Karpas-422 (cell line): Measurements from ENCODE around the gene MYCBPAP. TPM values are rescaled to one million over a fixed set of nuclear protein-coding genes. Genes with fewer than 3 reads are reported as not detected.
A peak's percentile ranks its signal among the peaks of the same experiment; 100 is the strongest.

Experiments used
- DNase-seq: peaks from one replicate; pipeline ENCODE4 v3.0.0-alpha.2; 2015
- H2AFZ ChIP-seq: fragments of 200-600 bp; sonication (generic); 2 replicates; pipeline ENCODE4 v1.6.1; 2014; ENCODE audit warnings: antibody characterized with exemption, low read length, mixed read lengths
- H3K27ac ChIP-seq: fragments of 200-600 bp; sonication (generic); 2 replicates; pipeline ENCODE4 v1.5.1; 2014; ENCODE audit warnings: mild to moderate bottlenecking, low read length, moderate library complexity
- H3K27me3 ChIP-seq: fragments of 200-600 bp; sonication (generic); 2 replicates; pipeline ENCODE4 v1.6.1; 2014; ENCODE audit warnings: low read length, mixed read lengths
- H3K36me3 ChIP-seq: fragments of 200-600 bp; sonication (generic); 2 replicates; pipeline ENCODE4 v1.6.1; 2014; ENCODE audit warnings: low read length, mixed read lengths; ENCODE audit not compliant: insufficient read depth
- H3K4me1 ChIP-seq: fragments of 200-600 bp; sonication (generic); 2 replicates; pipeline ENCODE4 v1.6.1; 2014; ENCODE audit warnings: mild to moderate bottlenecking, low read length, mixed read lengths
- H3K4me2 ChIP-seq: fragments of 200-600 bp; sonication (generic); 2 replicates; pipeline ENCODE4 v1.6.1; 2014; ENCODE audit warnings: low read length, low read depth, mild to moderate bottlenecking; ENCODE audit not compliant: poor library complexity, severe bottlenecking
- H3K4me3 ChIP-seq: fragments of 200-600 bp; sonication (generic); 2 replicates; pipeline ENCODE4 v1.5.1; 2014; ENCODE audit warnings: mild to moderate bottlenecking, antibody characterized with exemption, low read length, mixed read lengths
- H3K79me2 ChIP-seq: fragments of 200-600 bp; sonication (generic); 2 replicates; pipeline ENCODE4 v1.6.1; 2014; ENCODE audit warnings: mild to moderate bottlenecking, low read length, mixed read lengths
- H3K9ac ChIP-seq: fragments of 200-600 bp; sonication (generic); 2 replicates; pipeline ENCODE4 v1.6.0; 2014; ENCODE audit warnings: low read length
- H3K9me2 ChIP-seq: fragments of 200-600 bp; sonication (generic), shearing (Covaris generic); replicated peaks from 2 replicates; pipeline ENCODE4 v1.6.0; 2014; ENCODE audit warnings: mild to moderate bottlenecking, low read length, moderate library complexity; ENCODE audit not compliant: insufficient read depth
- H3K9me3 ChIP-seq: fragments of 300-700, 200-600 bp; sonication (generic); 2 replicates; pipeline ENCODE4 v1.6.1; 2014; ENCODE audit warnings: low read length, mixed read lengths
- H4K20me1 ChIP-seq: fragments of 200-600 bp; sonication (generic); 2 replicates; pipeline ENCODE4 v1.6.1; 2014; ENCODE audit warnings: mild to moderate bottlenecking, antibody characterized with exemption, low read length, low read depth; ENCODE audit not compliant: insufficient read depth
- total RNA-seq: library from RNA; depleted of rRNA; stranded (reverse); fragments of >200 nt; shearing (Covaris generic); gene quantifications from 2 replicates; pipeline ENCODE4 v1.2.3, GENCODE V29; 2014; ENCODE audit warnings: low replicate concordance

The MYCBPAP gene
- total RNA-seq, 1 experiment from 2014 or later = 2.0 TPM

DNA sequence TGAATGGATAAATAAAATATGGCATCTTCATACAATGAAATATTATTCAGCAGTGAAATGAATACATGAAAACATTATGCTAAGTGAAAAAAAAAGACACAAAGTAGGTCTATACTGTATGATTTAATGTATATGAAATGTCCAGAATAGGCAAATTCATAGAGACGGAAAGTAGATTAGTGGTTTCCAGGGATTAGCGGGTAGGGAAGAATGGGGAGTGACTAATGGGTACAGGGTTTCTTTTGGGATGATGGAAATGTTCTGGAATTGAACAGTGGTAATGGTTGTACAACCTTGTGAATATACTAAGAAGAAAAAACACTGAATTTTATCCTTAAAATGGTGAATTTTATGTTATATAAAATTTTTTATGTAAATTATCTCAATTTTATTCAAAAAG lies 8.5 kb upstream of the MYCBPAP start:
- no peaks in the 10 kb centered on the region for H3K9me2 ChIP-seq
- H3K4me3 ChIP-seq = no peak overlapping the region
- no peaks in the 10 kb centered on the region for H3K27me3 ChIP-seq
- peaks cover 5% of the 10 kb centered on the region for H3K4me1 ChIP-seq
- no peak overlapping the region for H3K4me2 ChIP-seq
- H3K9me3 ChIP-seq = no peaks in the 10 kb centered on the region
- H3K36me3 ChIP-seq = no peaks in the 10 kb centered on the region
- H3K9ac ChIP-seq = no peak overlapping the region
- H3K27ac ChIP-seq = no peak overlapping the region
- no peaks in the 10 kb centered on the region for H4K20me1 ChIP-seq
- DNase-seq = no peak
- H2AFZ ChIP-seq = no peak overlapping the region
- H3K79me2 ChIP-seq = no peaks in the 10 kb centered on the region

DNA sequence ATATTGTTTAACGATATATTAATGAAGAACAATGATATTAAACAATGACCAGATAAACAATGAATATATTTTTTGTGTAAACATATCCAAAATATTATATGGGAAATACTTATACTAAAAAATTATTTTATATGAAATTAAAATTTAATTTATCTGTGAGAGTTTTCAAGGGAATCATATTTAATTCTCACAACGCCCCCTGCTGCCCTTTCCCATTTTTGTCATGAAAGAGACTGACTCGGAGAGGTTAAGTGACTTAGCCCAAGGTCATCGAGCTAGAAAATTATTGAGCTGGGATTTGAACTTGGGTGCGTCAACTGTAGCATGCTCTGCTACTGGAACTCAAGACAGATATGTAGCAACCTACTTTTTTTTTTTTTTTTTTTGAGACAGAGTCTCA lies 7.2 kb upstream of the MYCBPAP start:
- H3K27me3 ChIP-seq = no peaks in the 10 kb centered on the region
- no peaks in the 10 kb centered on the region for H3K79me2 ChIP-seq
- no peak overlapping the region for H3K4me3 ChIP-seq
- no peaks in the 10 kb centered on the region for H3K9me2 ChIP-seq
- no peaks in the 10 kb centered on the region for H3K36me3 ChIP-seq
- no peaks in the 10 kb centered on the region for H3K9me3 ChIP-seq
- H2AFZ ChIP-seq = no peak overlapping the region
- DNase-seq = peak; percentile 75
- H4K20me1 ChIP-seq = no peaks in the 10 kb centered on the region
- no peak overlapping the region for H3K4me2 ChIP-seq
- no peak overlapping the region for H3K27ac ChIP-seq
- H3K4me1 ChIP-seq = no peaks in the 10 kb centered on the region
- H3K9ac ChIP-seq = no peak overlapping the region

DNA sequence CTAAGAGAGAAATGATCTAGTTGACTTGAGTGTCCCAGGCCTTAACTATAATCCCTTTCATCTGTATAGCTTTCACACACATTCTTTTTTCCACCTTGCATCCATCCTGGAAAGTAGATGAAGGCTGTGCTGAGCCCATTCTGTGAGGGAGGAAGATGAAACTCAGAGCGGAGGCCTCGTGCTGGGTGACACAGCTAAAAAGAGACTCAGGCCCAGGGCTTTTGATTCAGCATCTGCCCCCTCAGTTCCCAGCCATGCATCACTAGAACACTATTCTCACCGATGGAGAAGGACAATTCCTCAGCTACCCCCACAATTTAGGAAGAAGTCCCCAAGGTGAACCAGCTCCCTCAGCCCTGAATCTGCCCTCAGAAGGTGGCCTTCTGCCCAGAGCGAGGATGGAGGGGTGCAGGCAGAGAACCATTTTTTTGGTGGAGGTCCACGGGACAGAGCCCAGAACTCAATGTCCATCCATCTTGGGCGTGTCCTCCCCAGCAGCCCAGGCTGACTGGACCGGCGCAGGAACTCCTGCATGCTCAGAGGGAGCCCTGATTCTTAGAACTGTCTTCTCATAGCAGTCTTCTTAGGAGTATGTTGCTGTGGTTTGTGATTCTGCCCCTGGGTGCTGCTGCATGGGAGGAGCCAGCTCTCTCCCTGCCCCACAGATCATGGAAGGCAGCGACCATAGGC lies 5.8 kb upstream of the MYCBPAP start:
- no peak overlapping the region for H3K27ac ChIP-seq
- H3K4me1 ChIP-seq = no peaks in the 10 kb centered on the region
- no peak overlapping the region for H3K9ac ChIP-seq
- no peak overlapping the region for H2AFZ ChIP-seq
- H3K4me3 ChIP-seq = no peak overlapping the region
- H3K79me2 ChIP-seq = no peaks in the 10 kb centered on the region
- no peaks in the 10 kb centered on the region for H4K20me1 ChIP-seq
- no peaks in the 10 kb centered on the region for H3K27me3 ChIP-seq
- no peak for DNase-seq
- no peaks in the 10 kb centered on the region for H3K9me3 ChIP-seq
- no peaks in the 10 kb centered on the region for H3K36me3 ChIP-seq
- no peak overlapping the region for H3K4me2 ChIP-seq
- no peaks in the 10 kb centered on the region for H3K9me2 ChIP-seq

DNA sequence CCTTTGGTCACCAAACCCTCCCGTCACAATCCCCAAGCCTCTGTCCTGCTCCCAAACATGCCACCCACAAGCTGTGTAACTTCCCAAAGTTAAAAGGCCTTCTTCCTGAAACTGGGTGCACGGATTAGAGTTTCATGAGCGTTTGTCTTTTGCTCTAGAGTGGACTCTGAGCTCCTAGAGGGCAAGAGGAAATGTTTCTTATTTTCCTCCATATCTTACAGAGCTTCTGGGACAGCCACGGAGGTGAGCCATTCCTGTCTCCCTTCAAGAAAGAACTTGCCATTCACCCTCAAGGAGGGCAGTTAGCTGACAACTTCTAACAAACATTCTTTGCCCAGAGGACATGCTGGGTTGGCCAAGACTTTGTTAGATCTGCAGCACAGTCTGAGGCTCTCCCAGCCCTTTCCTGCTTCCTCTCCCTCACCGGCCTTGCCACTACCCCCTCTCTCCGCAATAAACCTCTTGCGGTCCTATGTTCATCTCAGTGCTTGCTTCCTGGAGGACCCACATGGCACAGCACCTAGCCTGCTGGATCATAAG lies 2.6 kb upstream of the MYCBPAP start:
- Histone ChIP-seq H3K36me3 (no peaks in the 10 kb centered on the region), H3K9me3 (no peaks in the 10 kb centered on the region), H3K4me1 (peaks cover 15% of the 10 kb centered on the region), H3K4me3 (no peak overlapping the region), H3K4me2 (no peak overlapping the region), H3K27me3 (no peaks in the 10 kb centered on the region), H4K20me1 (no peaks in the 10 kb centered on the region), H2AFZ (no peak overlapping the region), H3K9ac (0 out of 2 replicates have a peak overlapping the region, but pooled peaks have one; percentile 16), H3K27ac (no peak overlapping the region), H3K9me2 (no peaks in the 10 kb centered on the region), H3K79me2 (no peaks in the 10 kb centered on the region)
- no peak for DNase-seq

DNA sequence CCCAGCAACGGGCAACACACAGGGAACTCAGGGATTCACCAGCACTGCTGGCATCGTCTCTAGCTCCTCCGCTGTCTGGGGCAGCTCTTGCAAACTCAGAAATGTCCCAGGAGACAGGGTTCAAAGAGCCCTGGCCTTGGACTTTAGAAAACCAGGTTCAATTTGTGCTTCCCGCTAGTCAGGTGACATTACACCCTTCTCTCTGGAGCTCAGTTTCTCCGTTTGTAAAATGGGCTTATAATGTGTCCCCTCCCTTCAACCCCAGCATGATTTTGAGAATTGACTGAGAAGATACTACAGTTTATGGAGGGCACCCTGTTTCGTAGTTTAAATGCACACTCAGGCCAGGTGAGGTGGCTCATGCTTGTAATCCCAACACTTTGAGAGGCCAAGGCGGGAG lies 1.9 kb upstream of the MYCBPAP start:
- no peaks in the 10 kb centered on the region for H3K36me3 ChIP-seq
- no peaks in the 10 kb centered on the region for H3K9me2 ChIP-seq
- no peak overlapping the region for H3K27ac ChIP-seq
- no peak overlapping the region for H3K4me3 ChIP-seq
- no peak overlapping the region for H2AFZ ChIP-seq
- DNase-seq = no peak
- no peaks in the 10 kb centered on the region for H3K9me3 ChIP-seq
- peaks cover 15% of the 10 kb centered on the region for H3K4me1 ChIP-seq
- H3K4me2 ChIP-seq = no peak overlapping the region
- H3K27me3 ChIP-seq = no peaks in the 10 kb centered on the region
- no peak overlapping the region for H3K9ac ChIP-seq
- H3K79me2 ChIP-seq = no peaks in the 10 kb centered on the region
- H4K20me1 ChIP-seq = no peaks in the 10 kb centered on the region

DNA sequence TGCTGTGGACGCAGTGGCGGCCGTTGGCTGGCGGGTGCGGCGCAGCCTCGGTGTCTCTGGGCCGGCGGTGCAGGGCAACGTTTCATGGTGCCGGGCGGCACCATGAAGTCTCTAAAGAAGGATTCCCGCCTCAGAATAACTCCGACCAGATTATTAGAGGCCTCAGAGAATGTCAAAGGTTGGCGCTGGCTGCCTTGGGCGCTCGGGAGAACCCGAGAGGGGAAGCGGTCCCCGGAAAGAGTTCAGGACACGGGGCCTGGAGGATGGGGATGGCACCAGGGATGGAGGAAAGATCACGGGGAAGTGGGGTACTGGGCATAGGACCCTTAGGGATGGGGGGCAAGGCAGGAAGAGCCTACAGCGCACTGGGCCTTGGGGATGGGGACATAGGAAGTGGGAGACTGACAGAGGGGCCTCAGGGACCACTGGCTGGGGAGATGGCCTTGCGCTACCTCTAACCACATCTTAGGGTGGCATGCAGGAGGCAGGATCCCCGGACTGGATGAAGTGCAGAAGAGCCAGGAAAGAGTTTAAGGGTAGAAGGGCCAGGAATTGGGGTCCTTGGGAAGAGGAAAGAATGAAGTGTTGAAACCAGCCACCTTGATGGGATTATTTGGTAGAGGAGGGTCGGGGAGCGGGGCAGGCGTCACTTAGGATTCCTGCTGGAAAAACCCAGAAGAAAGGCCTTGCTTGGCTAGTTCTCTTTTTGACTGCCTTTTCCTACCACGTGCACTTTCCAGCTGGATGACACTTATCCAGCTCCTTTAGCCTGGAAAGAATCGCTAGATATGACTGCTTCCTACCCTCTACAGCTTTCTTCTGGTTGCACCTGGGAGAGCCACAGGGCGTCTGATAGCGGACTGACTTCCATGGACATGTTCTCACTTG lies 578 bp downstream of the MYCBPAP start:
- Histone ChIP-seq H2AFZ (peak overlapping the region; percentile 99), H3K36me3 (no peaks in the 10 kb centered on the region), H3K9me3 (no peaks in the 10 kb centered on the region), H3K27ac (no peak overlapping the region), H3K4me2 (peak overlapping the region; percentile 100), H3K9ac (peak overlapping the region; percentile 94), H3K27me3 (no peaks in the 10 kb centered on the region), H3K9me2 (no peaks in the 10 kb centered on the region), H3K4me1 (peaks cover 15% of the 10 kb centered on the region), H3K4me3 (peak overlapping the region; percentile 94), H4K20me1 (no peaks in the 10 kb centered on the region), H3K79me2 (no peaks in the 10 kb centered on the region)
- no peak for DNase-seq

DNA sequence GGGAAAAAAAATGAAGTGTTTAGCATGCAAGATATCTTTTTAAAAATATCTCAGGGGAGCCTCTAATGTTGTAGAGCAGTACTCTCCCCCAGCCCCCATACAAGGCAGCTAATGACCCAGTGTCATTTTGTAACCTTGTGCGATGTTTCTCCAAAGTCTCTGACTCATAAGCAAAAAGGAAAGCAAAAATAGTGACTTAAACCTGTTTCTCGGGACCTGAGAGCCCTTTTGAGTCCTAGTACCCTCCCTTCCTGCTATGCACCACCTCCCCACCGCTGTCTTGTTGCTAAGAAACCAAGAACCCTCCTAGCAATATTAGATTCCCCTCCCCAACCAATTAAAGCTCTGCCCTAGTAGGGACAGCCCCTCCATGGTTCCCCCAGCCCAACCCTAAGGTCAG lies 2.8 kb downstream of the MYCBPAP start:
- Histone ChIP-seq H3K4me1 (peaks cover 23% of the 10 kb centered on the region), H3K4me2 (no peak overlapping the region), H3K9me3 (no peaks in the 10 kb centered on the region), H4K20me1 (no peaks in the 10 kb centered on the region), H3K4me3 (no peak overlapping the region), H3K27me3 (no peaks in the 10 kb centered on the region), H2AFZ (no peak overlapping the region), H3K36me3 (no peaks in the 10 kb centered on the region), H3K27ac (no peak overlapping the region), H3K79me2 (no peaks in the 10 kb centered on the region), H3K9ac (no peak overlapping the region), H3K9me2 (no peaks in the 10 kb centered on the region)
- DNase-seq = no peak

DNA sequence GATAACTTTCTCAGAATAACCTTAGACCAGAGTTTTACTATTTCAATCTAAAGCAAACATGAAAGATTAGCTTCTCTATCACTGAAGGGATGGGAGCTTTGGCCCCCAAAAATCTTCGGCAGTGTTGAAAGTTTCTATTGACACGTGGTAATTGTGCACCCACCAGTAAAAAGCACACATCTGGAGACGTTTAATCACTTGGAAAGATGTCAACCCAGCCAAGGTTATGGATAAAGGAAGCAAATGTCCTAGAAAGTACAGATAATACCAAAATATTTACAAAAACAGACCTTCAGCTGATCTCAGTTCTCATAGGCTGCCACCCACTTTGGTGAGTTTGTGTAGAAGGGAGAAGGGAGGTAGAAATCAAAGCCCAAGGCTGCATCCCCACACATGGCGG lies 5.3 kb downstream of the MYCBPAP start:
- H3K9ac ChIP-seq = no peak overlapping the region
- no peaks in the 10 kb centered on the region for H3K36me3 ChIP-seq
- no peaks in the 10 kb centered on the region for H3K79me2 ChIP-seq
- DNase-seq = no peak
- no peaks in the 10 kb centered on the region for H3K9me2 ChIP-seq
- H3K4me1 ChIP-seq = peaks cover 16% of the 10 kb centered on the region
- H2AFZ ChIP-seq = no peak overlapping the region
- no peak overlapping the region for H3K4me3 ChIP-seq
- no peaks in the 10 kb centered on the region for H3K27me3 ChIP-seq
- H3K9me3 ChIP-seq = no peaks in the 10 kb centered on the region
- no peak overlapping the region for H3K4me2 ChIP-seq
- H4K20me1 ChIP-seq = no peaks in the 10 kb centered on the region
- no peak overlapping the region for H3K27ac ChIP-seq
